ENCODE results near the gene SLC22A1.
"Not testable (repeated sequence)": the region's sequence is repeated elsewhere in the genome, so short reads cannot be mapped to it uniquely, and the experiment has no call there.

Gene SLC22A1

GRCh38 chr6:160121558-160121957 is at the start of gene SLC22A1:
Gene SLC22A1, plus strand, starts transcription at chr6:160121815. Its CDS starts 121 bp downstream, at chr6:160121936.
- no peak for DNase-seq

- DNase-seq: no peak
These were observed 48.3 kb upstream of the SLC22A1 start for GRCh38 chr6:160073272-160073671.

GRCh38 chr6:160076009-160076408 is 45.6 kb upstream of the SLC22A1 start:
- no peak for DNase-seq

DNA sequence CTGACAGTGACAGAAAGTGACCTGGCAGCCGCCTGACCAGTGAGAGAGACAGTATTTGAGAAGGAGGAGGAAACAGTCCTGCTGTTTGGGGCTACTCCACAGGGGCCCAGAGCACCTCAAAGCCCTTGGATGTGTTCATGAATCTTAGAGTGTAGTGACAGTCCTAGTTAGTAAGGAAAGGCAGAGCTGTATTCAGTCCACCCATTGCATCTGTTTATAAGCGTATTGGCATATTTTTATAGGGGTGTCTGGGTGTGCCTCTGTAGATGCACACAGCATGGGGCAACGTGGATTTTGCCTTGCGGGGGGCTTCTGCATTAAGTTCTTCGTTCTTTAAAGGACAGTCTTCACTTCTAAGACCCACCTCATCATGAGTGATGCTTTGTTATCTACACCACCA is 44.6 kb upstream of the SLC22A1 start:
- no peak for DNase-seq

GRCh38 chr6:160077526-160077925 is 44.1 kb upstream of the SLC22A1 start:
- DNase-seq: no peak

- no peak for DNase-seq
These were observed 42.5 kb upstream of the SLC22A1 start for GRCh38 chr6:160078883-160079685.

DNA sequence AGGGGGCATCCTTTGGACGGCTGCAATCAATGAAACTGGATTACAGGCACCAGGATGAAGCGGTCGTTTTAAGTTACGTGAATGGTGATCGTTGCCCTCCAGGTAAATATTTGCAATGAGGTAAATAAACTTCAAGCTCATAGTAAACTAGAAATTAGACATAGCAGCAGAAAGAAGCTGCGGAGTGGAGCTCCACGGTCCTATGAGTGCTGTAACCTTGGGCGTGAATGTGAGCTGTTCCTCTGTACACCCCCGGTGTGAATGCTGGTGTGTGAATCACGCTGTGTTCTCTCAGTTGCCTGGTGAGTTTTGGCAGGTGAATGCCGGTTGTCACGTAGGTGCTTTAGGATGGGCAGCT is 42.0 kb upstream of the SLC22A1 start:
- DNase-seq: no peak

GRCh38 chr6:160080097-160080496 is 41.5 kb upstream of the SLC22A1 start:
- DNase-seq: no peak

DNA sequence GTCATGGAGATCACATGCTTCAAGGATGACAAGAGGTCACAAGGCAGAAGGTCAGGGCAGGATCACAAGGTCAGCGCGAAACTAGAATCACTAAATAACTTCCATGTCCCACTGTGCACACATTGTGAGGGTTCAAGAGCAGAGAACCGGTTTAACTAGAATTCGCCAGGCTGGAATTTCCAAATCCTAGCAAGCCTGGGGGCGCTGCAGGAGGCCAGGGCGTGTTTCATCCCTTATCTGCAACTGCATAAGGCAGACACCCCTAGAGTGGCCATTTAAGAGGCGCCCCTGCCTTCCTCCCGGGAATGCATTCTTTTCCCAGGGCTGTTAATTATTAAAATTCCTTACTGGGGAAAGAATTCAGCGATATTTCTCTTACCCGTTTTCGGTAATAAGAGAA is 40.2 kb upstream of the SLC22A1 start:
- DNase-seq: no peak

GRCh38 chr6:160082627-160083026 is 39.0 kb upstream of the SLC22A1 start:
- DNase-seq: no peak

DNA sequence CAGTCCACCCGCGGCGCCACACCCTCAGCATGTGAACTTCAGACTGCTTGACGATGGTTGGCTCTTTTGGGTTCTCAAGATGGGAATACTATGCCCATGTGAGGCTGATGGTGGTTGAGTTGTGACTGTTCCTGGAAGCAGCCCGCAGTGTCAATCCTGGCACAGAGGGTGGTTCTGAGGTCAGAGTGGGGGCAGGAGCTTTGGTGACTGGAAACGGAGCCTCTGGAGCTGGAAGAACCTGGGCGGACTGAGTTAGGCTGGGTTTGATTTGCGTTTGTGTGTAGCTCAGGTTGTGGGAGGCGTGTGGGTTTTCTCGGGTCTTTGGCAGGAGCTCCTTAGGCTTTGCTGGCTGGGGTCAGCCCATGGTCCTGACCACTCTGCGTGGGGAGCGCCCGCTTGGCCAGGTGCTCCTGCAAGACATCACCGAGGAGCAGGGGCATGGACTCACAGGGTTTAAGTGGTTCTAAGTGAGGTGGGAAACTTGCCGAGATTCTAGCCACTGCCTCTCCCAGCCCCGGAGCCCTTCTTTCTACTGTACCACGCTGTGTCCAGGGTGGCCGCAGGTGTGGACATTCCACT is 37.3 kb upstream of the SLC22A1 start:
- DNase-seq: no peak

DNA sequence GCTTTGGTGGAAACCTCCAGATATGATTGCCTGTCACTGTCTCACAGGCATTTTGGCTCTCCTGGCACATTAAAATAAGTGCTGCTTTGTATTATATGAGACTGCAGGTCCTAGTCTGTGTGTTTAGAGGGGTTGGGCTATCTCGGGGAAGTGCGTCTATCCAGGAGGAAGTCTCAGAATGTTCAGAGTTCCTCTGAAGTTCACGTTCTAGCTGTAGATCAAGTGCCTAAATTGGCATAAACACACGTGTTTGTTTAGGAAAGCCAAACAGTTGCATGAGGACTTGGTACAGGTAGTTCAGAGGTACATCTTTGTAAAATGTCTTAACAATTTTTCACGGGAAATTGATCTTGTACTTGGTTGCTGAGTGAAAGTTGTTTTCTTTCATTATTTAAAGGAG is 36.4 kb upstream of the SLC22A1 start:
- DNase-seq: no peak

DNA sequence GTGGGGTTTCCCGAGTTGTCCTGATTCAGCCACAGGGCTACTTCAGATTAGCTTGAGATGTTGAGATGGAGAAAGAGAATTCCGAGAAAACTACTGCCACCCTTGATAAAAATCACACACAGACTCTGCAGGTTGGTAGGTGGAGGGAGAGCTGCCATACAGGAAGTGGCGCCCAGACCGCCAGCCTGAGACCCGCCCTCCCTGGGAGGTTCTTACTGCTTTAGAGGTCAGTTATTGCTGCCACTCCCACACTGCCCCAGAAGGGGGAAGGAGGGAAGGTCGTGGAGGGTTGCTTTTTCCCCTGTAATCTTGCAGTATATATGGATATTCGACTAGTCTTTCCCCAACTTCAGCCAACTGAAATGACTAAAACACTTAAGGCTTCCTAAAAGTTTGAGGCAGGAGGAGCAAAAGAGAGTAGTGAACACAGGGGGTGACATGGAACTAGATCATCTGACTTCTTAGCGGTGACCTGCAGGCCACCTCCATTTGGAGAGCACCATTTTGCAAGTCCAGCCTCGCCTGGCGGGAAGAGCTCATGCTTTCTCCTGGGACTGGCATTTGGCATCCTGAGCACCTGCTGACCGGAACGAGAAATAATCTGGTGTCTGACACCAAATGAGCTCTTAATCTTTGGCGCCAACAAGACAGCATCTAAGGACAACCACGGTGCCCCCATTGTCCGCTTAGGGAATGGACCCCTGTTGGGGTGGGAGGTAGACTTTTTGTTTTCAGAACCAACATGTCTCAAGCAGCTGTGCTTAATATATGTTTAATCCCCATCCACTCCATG is 35.7 kb upstream of the SLC22A1 start:
- no peak for DNase-seq

- no peak for DNase-seq
These were observed 34.9 kb upstream of the SLC22A1 start for GRCh38 chr6:160086754-160087153.

DNA sequence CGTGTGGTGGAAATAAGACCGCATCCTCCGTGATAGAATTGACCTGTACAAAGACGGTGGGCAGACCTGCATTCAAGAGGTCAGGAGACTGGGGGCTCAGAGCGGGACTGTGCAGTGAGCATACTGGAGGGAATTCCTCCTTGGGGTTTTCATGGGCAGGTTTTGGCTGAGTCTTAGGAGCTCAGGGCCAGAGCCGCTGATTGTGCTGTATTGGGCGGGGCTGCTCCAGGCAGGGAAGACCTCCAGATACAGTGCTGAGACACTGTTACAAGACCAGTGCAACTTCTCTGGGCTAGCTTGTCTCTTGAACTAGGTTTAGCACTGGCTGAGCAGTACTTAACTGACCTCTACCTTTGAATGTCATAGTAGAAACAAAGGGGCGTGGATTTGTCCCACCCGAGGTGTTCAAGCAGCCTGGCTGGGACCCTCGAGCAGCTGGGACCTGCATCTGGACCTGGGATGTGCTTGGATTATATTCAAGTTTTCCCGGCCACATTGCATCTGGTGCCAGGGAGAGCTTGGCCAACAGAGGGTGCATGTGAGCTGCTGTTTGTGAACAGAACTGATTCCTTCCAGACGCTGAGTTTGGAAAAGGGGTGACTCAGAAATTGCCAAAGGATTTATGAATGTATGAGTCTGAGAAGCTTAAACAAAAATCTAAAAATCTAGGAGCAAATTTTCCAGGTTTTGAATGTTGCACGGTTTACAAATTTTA is 33.4 kb upstream of the SLC22A1 start:
- no peak for DNase-seq

- no peak for DNase-seq
These were observed 32.7 kb upstream of the SLC22A1 start for GRCh38 chr6:160088784-160089533.

GRCh38 chr6:160089534-160089897 is 32.1 kb upstream of the SLC22A1 start:
- no peak for DNase-seq

DNA sequence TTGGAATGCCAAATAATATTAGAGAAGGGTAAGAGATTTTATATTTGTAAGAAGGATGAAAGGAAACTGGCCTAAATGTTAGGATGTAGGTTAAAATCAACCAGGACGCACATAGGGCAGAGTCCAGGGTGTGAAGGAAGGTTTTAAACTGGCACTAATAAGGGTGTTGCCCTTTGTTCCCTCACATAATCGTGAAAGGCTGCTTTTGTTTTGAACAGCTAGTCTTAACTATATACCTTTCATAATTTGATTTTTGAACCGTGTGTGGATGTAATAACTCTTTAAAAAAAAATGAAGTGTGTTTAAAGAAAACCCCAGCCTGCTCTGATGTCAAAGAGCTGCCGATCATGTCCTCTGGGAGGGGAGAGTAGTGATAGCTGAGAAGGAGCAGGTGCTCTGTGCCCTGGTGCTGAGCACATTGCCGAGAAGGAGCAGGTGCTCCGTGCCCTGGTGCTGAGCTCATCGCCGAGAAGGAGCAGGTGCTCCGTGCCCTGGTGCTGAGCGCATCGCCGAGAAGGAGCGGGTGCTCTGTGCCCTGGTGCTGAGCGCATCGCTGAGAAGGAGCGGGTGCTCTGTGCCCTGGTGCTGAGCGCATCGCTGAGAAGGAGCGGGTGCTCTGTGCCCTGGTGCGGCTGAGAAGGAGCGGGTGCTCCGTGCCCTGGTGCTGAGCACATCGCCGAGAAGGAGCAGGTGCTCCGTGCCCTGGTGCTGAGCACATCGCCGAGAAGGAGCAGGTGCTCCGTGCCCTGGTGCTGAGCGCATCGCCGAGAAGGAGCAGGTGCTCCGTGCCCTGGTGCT is 31.0 kb upstream of the SLC22A1 start:
- DNase-seq: not testable (repeated sequence)

DNA sequence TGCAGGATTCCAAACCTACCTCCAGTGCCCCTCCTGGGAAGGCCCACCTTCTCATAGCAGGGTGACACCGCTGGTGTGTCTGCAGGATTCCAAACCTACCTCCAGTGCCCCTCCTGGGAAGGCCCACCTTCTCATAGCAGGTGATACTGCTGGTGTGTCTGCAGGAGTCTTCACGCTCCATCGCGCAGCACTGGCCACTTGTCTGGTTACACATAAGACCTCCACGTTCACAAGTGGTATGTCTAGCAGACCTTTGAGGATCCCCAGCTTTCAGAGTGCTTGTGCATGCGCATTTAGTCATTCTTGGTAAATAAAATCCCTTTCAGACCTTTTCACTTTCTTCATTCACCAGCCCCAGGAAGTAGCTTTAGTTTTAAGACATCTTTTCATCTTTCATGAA is 29.4 kb upstream of the SLC22A1 start:
- not testable (repeated sequence) for DNase-seq

- no peak for DNase-seq
These were observed 29.0 kb upstream of the SLC22A1 start for GRCh38 chr6:160092602-160093001.

DNA sequence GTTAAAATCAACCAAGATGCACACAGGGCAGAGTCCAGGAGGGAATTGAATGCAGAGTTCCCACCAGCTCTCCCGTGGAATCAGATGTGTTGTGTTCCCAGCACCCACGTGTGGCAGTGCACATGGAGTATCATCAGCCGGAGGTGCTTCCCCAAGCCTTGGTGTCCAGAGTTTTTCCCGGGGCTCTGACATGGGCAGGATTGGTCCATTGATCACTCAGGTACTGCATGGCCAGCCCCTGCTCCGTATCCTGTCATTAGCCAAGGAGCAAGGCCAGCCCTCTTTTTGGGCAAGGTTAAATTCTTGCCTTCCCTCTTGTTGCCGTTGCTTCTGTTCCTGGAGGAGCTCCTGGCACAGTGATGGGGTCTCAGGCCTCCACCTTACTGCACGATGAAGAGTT is 28.6 kb upstream of the SLC22A1 start:
- DNase-seq: no peak

GRCh38 chr6:160093946-160094345 is 27.7 kb upstream of the SLC22A1 start:
- no peak for DNase-seq

Data from CD4-positive, alpha-beta T cell treated with Interleukin-4 for 4 hours (primary cell).